ENCODE measurements around the gene B4GALNT2. TPM values are rescaled to one million over a fixed set of nuclear protein-coding genes. Genes with fewer than 3 reads are reported as not detected.
"Not testable (repeated sequence)": the region's sequence is repeated elsewhere in the genome, so short reads cannot be mapped to it uniquely, and the experiment has no call there.

Gene B4GALNT2
- polyA plus RNA-seq, 4 donors: 0.48 to 2.0 (median 1.1) TPM

DNA sequence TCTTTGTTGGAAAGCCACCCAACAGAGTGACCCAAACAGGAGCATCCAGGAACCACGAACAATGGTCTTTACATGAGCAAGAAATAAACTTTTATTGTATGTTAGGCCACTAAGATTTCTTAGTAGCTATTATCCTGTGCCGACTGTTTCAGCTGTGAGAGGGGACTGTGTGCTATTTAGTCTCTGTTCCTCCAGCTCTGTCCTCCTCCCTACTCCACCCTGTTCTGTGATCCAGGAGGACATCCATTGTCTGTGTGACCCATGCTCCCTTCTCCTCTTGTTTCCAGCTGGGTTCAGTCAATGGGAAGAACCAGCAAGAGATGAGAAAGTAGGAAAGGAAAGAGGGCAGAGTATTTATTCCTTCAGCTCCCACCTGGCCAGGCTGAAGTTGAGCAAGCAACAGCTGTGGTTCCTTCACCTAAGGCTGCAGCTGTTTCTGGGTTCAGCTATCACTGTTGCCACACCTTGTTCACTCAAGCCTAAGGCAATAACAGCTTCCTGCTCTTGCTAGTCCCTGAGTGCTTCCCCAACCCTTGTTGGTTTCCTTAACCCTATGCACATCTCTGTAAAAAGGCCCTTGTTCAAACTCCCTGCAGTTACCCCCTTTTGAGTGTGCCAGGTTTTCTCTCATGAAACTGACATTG, 14.9 kb upstream of the B4GALNT2 start:
- DNase-seq (ENCODE audit: low read depth in 4 of 4, low spot score in 2 of 4): no peak

DNA sequence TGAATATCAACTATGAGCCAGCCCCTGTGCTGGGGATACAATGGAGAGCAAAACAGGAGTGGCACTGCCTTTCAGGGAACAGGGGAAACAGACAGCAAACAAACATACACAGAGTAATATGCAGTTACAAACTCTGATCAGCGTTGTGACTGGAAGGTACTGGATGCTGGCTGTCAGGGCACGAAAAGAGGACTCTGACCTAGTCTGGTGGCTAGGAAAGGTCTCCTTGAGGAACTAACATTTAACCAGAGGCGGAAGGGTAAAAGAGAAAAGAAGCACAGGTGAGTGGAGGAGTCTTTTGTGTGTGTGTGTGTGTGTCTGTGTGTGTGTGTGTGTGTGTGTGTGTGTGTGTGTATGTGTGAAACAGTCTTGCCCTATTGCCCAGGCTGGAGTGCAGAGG, 12.4 kb upstream of the B4GALNT2 start:
- no peak for DNase-seq (ENCODE audit: low read depth in 4 of 4, low spot score in 2 of 4)

DNA sequence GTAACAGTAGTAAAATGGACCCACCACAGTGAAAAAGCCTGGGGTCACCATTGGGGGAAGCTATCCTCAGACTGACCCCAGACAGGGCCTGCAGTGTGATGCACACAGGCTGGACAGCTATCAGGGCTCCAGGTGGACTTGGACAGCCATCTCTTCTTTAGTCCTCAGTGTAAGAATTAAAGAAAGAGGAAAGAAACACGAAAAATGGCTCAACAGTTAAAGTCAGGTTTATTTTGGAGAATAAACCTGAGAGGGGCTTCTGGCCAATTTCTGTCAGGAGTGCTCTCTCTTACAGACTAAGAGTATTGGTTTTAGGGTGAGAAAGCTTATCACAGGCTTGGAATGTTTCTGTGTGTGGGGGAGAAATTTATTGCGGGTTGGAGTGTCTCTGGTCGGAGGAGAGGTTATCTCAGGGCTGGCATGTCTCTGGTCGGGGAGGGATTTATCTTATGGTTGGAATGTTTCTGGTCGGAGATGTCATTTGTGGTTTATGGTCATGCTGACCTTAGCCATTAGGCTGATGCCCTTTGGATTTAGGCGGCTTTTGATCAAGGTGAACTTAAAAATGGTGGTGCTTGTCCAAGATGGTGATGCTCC, 10.8 kb upstream of the B4GALNT2 start:
- no peak for DNase-seq (ENCODE audit: low read depth in 4 of 4, low spot score in 2 of 4)

DNA sequence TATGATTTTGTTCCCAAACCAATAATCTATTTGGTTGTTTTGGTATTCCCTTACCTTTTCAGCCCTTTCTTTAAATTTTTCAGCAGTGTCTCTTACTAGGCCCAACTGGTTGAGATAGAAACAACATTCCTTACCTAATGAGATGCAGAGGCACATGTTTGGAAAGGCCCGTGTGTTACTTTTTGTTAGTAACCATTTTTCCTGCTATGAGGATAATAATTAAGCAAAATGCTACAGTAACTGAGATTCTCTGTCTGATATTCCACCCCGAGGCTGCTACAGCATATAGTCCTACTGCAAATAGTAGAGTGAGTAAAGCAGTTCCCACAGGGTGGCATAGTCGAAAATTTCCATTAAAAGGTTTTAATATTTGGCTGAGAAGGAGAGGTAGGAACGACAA, 10.0 kb upstream of the B4GALNT2 start:
- DNase-seq (ENCODE audit: low read depth in 4 of 4, low spot score in 2 of 4): no peak

DNA sequence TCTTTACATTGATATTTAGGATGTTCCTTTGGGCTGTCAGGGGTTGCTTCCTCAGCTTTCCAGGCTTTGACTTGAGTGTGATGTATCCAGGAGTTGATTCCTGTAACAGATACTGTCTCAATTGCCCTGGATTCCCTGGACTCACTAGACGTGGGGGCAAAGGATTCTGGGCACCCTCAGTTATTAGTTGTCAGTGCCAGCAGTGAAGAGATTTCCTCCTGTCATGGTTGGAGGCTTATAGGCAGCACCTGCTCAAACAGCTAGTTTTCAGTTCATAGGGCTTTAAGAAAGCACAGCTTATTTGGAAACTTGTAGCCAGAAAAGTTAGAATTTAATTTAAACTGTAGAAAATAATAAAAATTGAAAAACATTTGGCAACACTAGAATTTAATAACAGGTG, 9.5 kb upstream of the B4GALNT2 start:
- DNase-seq (ENCODE audit: low read depth in 4 of 4, low spot score in 2 of 4): no peak

DNA sequence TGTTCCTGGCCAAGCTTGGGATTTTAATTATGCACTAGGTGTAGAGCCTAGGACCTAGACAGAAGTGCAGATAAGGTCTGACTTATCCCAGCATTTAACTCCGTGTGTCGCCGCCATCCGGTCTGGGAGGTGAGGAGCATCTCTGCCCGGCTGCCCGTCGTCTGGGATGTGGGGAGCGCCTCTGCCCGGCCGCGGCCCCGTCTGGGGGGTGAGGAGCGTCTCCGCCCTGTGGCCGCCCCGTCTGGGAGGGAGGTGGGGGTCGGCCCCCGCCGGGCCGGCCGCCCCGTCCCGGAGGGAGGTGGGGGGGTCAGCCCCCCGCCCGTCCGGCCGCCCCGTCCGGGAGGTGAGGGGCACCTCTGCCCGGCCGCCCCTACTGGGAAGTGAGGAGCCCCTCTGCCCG, 7.1 kb upstream of the B4GALNT2 start:
- DNase-seq (ENCODE audit: low read depth in 4 of 4, low spot score in 2 of 4): no peak

DNA sequence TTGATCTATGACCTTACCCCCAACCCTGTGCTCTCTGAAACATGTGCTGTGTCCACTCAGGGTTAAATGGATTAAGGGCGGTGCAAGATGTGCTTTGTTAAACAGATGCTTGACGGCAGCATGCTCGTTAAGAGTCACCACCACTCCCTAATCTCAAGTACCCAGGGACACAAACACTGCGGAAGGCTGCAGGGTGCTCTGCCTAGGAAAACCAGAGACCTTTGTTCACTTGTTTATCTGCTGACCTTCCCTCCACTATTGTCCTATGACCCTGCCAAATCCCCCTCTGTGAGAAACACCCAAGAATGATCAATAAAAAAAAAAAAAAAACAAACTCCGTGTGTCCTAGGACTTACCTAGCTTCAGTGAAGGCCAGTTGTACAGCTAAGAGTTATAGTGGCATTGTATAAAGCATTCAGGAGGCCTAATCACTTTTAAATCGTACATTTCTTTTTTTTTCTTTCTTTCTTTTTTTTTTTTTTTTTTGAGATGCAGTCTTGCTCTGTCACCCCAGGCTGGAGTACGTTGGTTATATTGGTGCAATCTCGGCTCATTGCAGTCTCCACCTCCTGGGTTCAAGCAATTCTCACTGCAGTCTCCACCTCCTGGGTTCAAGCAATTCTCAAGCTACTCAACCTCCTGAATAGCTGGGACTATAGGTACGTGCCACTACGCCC, 6.2 kb upstream of the B4GALNT2 start:
- DNase-seq (ENCODE audit: low read depth in 4 of 4, low spot score in 2 of 4): not testable (repeated sequence)

DNA sequence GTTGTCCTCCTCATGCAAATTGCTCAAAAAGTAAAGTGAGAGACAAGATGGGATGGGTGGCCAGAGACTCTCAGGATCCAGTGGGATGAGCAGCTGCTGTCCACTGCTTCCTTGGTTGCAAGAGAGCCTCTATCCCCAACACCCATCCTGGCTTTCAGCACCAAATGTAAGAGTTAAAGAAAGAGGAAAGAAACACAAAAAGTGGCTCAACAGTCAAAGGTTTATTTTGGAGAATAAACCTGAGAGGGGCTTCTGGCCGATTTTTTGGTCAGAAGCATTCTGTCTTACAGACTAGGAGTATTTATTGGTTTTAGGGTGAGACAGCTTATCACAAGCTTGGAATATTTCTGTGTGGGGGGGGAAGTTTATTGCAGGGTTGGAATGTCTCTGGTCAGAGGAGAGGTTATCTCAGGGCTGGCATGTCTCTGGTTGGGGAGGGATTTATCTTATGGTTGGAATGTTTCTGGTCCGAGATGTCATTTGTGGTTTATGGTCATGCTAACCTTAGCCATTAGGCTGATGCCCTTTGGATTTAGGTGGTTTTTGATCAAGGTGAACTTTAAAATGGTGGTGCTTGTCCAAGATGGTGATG, 3.1 kb upstream of the B4GALNT2 start:
- not testable (repeated sequence) for DNase-seq (ENCODE audit: low read depth in 4 of 4, low spot score in 2 of 4)

DNA sequence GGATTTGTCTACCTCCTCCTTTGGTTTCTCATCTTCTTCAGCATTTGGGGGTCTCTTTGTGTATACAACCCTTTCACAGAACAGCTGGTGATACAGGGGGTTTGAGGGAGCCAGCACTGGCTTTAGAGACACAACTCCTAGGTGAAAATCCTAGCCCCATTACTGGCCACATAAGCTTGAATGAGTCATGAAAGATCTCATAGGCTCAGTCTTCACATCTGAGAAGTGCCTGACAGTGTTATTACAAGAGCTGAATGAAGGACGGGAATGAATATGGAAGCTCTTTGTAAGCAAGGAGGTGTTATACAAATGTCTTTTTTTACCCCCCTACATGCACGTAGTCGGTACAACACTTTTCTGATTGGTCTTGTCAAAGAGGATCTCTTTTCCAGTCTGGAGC, 1.7 kb upstream of the B4GALNT2 start:
- DNase-seq (ENCODE audit: low read depth in 4 of 4, low spot score in 2 of 4): no peak

DNA sequence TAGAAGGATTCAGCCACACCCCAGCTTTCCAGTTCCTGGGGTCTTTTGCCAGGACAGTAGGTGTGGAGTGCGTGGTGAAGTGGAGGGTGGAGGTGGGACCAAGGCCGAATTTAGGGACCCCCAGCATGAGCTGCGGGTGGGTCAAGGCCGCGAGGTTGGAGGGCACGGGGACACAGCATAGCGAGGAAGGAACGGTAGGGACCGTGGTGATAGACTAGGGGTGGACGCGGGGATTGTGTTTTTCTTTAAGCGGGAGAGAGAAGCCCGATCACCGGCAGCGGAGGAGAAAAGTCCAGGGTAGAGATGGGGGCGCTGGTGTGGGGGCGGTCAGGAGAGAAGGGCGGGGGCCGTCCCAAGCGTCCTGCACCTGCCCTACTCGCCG, 261 bp upstream of the B4GALNT2 start:
- DNase-seq (ENCODE audit: low read depth in 4 of 4, low spot score in 2 of 4): no peak

DNA sequence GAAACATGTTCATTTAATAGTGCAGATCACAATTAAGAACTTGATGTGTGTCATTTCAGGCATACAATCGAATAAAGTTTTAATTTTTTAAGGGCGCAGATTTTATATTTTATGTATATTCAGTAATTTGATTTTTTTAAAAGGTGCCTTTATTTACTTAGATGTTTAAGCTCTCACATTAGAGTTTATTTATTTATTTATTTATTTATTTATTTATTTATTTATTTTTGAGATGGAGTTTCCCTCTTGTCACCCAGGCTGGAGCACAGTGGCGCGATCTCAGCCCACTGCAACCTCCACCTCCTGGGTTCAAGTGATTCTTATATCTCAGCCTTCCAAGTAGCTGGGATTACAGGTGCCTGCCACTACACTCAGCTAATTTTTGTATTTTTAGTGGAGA, 3.8 kb downstream of the B4GALNT2 start:
- DNase-seq (ENCODE audit: low read depth in 4 of 4, low spot score in 2 of 4): no peak

DNA sequence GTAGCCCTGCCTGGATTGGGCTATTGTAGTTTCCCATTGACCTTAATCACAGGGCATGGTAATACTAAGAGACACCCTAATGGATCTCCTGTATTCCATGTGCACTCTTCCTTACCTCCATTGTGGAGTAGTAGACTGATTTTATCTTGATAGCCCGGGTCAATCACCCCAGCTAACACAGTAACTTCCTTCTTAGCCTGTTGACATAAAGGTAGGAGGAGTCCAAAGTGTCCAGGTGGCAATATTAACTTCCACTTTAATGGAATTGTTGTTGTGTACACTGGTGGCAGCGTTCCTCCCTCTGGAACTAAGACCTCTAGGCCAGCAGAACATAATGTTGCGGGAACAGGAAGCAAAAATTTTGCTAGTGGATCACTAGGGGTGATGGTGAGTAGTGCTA, 13.1 kb downstream of the B4GALNT2 start:
- DNase-seq (ENCODE audit: low read depth in 4 of 4, low spot score in 2 of 4): not testable (repeated sequence)

DNA sequence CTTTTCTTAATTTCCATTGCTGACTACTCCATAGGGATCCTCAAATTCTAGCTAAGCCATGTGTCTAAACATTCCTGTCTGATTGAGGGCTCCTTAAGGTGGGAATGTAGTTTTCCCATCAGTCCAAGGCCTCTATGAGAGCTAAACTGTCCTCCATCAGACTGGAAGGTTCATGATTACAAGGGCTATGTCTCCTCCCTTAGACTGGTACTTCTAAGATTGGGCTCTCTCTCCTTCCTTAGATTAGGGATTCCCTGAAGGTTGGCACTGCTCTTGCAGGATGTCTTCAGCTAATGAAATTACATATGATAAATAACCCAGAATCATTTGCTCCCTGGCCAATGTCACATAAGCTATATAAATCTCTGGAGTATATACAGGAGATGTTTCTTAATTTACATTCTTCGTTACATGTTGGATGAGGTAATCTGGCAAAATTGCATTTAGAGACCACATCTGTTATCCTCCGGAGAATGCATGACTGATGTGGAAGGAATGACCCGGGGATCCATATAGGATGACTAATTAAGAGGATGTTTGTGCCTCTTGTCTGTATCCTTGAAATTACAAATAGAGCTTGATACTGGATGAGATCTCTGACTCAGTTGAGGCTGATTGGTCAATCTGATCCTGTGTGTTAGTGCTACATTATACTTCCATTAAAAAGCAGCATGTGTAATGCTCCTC, 14.2 kb downstream of the B4GALNT2 start:
- DNase-seq (ENCODE audit: low read depth in 4 of 4, low spot score in 2 of 4): no peak

DNA sequence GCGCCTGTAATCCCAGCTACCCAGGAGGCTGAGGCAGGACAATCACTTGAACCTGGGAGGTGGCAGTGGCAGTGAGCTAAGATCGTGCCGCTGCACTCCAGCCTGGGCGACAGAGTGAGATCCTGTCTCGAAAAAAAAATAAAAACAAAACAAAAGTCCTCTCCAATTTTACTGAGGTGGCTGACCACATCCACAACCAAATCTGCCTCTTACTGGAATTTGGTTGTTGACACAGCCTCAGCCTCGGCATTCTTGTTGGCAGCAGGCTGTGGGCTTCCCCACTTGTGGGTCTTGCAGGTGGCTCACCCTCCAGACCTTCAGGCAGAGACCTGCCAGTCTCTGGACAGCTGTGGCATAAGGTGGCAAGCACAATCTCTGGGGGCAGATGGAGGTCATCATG, 15.6 kb downstream of the B4GALNT2 start:
- DNase-seq (ENCODE audit: low read depth in 4 of 4, low spot score in 2 of 4): no peak

DNA sequence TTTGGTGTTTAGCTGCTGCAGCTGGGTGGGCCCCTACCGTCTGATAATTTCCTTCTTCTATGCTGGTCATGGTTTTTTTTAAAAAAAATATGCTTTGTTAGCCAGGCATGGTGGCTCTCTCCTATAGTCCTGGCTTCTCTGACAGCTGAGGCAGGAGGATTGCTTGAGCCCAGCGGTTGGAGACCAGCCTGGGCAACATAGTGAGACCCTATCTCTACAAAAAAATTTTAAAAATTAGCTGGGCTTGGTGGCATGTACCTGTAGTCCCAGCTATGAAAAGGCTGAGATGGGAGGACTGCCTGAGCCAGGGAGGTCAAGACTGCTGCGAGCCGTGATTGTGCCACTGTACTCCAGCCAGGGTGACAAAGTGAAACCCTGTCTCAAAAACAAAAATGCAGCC, 19.4 kb downstream of the B4GALNT2 start:
- DNase-seq (ENCODE audit: low read depth in 4 of 4, low spot score in 2 of 4): no peak

DNA sequence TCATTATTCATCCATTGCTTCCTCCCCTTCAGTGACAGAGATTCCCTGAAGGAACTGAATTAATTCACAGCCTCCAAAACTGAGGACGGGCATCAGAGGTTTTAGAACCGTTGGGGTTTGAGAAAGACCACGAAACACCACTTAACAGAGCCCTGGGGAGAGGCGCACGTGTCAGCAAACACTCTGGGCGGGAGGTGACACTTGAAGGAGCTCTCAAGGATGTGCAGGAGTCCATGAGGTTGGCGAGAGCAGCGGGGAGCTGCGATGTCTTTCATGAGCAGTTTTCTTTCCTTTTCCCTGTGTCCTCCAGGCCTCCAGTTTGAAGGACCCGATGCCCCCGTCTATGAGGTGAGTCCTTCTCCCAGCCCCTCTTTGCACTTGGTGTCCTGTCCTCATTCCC, 23.7 kb downstream of the B4GALNT2 start:
- DNase-seq (ENCODE audit: low read depth in 4 of 4, low spot score in 2 of 4): no peak

DNA sequence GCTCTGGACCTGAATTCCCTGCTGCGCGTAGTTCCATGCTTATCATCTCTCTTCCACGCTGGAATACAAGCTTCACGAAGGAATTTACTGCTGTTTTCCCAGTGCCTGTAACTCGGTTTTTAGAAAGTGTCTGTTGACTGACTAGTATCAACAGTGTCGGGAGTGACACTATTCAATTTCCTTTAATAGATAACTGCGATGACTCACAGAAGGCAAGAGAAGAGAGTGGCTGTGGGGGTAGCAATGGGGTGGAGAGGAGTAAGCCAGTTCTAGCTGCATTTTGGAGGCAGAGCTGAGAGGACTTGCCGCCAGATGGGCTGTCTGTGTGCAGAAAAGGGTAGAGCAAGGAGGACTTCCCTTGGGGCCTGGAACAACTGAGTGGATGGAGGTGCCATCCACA, 25.2 kb downstream of the B4GALNT2 start:
- no peak for DNase-seq (ENCODE audit: low read depth in 4 of 4, low spot score in 2 of 4)

DNA sequence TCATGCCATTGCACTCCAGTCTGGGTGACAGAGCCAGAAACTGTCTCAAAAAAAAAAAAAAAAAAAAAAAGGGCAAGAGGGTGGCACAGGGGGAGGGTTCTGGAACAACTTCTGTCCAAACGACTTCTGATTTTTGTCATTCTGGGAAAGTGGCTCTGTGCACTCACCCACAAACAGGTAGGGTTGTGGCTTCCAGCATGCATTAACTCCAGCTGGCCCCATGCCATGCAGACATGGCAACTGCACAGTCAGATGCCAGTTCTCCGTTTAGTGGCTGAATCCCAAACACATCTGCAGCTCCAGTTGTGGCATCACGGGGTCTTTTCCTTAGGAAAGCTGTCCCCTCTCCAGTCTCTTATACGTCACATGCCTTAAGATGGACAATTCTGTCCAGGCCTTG, 30.3 kb downstream of the B4GALNT2 start:
- no peak for DNase-seq (ENCODE audit: low read depth in 4 of 4, low spot score in 2 of 4)

DNA sequence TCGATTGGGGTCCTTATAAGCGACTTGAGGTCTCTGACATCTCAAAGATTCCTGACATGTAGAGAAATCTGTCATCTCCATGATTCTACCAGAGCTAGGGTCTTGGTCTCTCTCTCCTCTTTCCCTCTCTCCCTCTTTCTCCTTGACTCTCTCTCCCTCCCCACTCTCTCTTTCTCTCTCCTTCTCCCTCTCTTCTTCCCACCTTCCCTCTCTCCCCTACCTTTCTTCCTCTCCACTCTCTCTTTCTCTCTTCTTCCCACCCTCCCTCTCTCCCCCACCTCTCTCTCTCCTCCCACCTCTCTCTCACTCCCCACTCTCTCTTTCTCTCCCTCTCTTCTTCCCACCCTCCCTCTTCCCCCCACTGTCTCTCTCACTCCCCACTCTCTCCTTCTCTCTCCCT, 32.6 kb downstream of the B4GALNT2 start:
- no peak for DNase-seq (ENCODE audit: low read depth in 4 of 4, low spot score in 2 of 4)

DNA sequence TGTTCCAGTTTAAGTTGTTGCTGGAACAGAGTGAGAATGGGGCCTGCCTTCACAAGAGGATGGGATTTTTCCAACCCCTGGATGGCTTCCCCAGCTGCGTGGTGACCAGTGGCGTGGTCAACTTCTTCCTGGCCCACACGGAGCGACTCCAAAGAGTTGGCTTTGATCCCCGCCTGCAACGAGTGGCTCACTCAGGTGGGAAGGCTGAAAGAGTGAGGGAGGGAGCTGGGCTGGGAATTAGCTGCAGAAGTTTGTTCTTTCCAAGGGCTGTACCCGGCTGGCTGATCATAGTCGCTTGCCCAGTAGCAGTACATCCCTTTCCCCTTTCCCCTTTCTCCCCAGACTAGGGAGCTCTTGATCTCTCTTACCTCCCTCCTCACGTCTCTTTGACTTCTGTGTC, 36.1 kb downstream of the B4GALNT2 start:
- no peak for DNase-seq (ENCODE audit: low read depth in 4 of 4, low spot score in 2 of 4)

DNA sequence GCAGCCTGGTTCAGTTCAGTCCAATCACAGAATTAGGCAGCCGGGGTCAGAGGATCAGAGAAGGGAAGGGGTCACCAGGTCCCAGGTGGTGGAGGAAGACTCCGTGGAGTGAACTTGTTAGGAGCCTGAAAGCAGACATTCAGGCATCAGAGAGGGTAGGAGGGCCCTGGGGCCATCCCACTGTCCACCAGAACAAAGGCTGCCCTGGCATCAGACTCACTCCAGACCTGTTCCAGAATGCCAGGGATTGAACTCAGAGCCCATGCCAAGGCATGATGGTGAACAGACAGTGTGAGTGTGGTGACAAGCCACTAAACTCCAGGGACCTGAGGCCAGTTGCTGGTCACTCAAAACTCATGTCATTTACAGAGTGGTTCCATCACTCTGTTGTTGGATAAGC, 37.6 kb downstream of the B4GALNT2 start:
- no peak for DNase-seq (ENCODE audit: low read depth in 4 of 4, low spot score in 2 of 4)

Measured in left renal cortex interstitium (tissue), 4 donors.